Gastrocnemius medialis (tissue), 4 donors: ENCODE data around the gene MMP28.

ENCODE experiments used
- CTCF ChIP-seq, 5 experiments: fragments of 450-650 bp in 3 of 5; fragments of 200-600 bp in 2 of 5; sonication (generic) in 2 of 5; IDR thresholded peaks in 4 of 5; conservative IDR thresholded peaks in 1 of 5; 1 replicate in 4 of 5; 2 replicates in 1 of 5; pipeline ENCODE4 v1.5.1; 2016 to 2019; ENCODE audit warnings: antibody characterized with exemption in 5 of 5, mild to moderate bottlenecking in 3 of 5, moderate library complexity in 3 of 5
- POLR2A ChIP-seq, 2 donors: fragments of 450-650 bp; IDR thresholded peaks; one replicate each; pipeline ENCODE4 v1.6.1; 2017; ENCODE audit warnings: antibody characterized with exemption in 2 of 2, mild to moderate bottlenecking in 2 of 2, moderate library complexity in 2 of 2

DNA sequence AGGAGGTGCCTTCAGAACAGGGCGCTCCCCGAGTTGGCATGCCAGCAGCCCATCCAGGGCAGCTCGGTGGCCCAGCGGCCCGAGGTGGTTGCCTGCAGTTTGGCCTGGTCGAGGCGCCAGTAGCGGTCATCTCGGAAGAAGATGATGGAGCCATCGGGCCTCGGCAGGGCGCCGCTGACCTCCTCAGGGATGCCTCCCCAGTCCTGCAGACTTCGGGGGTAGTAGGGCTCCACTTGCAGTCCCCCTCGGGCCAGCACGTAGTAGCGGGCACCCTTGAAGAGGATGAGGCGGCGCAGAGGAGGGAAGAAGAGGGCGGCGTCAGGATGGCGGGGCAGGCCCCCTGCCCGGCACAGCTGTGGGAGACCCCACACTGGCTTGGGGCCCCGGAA, 29.0 kb downstream of the MMP28 start:
- TF ChIP-seq CTCF (IDR thresholded peaks at IDR 0.05 in 4 of 5, conservative IDR thresholded peaks at IDR 0.05 in 1 of 5) (no peak), POLR2A (IDR thresholded peaks at IDR 0.05) (no peak)
